ENCODE measurements around the gene TBXAS1. TPM values are rescaled to one million over a fixed set of nuclear protein-coding genes. Genes with fewer than 3 reads are reported as not detected.

Gene TBXAS1
- total RNA-seq, 1 experiment from 2014 or later, result not detected

DNA sequence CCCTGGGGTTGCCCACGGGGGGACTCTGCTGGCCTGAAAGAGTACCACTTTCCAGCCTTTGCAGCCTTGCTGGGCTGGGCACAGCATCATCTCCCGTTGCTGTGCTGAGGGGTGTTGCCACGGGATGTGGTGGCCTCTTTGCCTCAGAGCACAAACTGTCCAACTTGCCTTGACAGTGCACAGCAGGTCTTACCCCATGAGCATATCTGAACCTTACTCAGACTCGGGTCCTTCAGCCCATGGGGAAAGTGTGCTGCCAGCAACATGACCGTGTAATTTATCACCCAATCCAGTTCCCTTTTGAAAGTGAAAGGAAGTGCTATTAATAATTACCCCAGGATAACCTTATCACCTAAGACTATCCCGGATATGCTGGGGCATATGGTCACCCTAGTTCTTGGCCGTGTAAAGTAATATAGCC lies 46.8 kb downstream of the TBXAS1 start:
- H3K9ac ChIP-seq (ENCODE audit: low read length), result no peak overlapping the region
- H3K36me3 ChIP-seq (ENCODE audit: insufficient read depth, low read length), result no peaks in the 10 kb centered on the region
- no peak overlapping the region for H3K4me2 ChIP-seq (ENCODE audit: low read depth, low read length, poor library complexity, severe bottlenecking)
- H3K4me3 ChIP-seq (ENCODE audit: low read length), result no peak overlapping the region
- no peaks in the 10 kb centered on the region for H3K79me2 ChIP-seq (ENCODE audit: low read length)
- H4K20me1 ChIP-seq (ENCODE audit: insufficient read depth, low read depth, low read length), result no peaks in the 10 kb centered on the region
- no peaks in the 10 kb centered on the region for H3K27me3 ChIP-seq (ENCODE audit: low read length)
- no peaks in the 10 kb centered on the region for H3K4me1 ChIP-seq (ENCODE audit: low read length)
- H3K9me2 ChIP-seq (replicated peaks; ENCODE audit: insufficient read depth, low read length), result no peaks in the 10 kb centered on the region
- H2AFZ ChIP-seq (ENCODE audit: low read length), result no peak overlapping the region
- no peak overlapping the region for H3K27ac ChIP-seq (ENCODE audit: low read length)
- DNase-seq, result peak; percentile 33
- H3K9me3 ChIP-seq (ENCODE audit: low read length), result no peaks in the 10 kb centered on the region

DNA sequence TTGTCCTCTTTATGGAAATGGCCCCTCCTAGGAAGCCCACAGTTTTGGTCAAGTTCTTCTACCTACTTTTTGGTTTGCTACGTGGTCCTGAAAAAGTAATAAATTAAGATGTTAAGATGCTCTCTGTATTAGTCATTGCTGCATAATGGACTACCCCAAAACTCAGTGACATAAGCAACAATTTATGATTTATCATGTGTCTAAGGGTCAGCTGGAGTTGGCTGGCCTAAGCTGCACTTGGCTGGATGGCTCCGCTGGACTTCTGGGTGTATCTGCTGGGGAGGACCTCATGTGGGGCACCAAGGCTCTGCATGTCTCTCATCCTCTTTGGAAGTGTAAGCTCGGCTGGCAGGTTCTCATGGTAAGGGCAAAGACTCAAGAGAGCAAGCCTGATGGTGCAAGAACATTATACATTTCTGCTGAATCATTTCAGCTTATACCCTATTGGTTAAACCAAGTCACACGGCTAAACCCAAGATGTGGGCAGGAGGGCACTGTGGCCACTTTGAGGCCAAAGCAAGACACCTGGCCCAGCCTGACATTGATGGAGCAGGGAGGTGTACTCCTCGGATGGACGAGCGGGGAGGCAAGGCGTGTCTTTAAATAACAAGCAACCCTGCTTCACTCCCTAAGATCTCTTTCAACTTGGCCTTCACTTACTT lies 47.7 kb downstream of the TBXAS1 start:
- no peak for DNase-seq
- Histone ChIP-seq H4K20me1 (ENCODE audit: insufficient read depth, low read depth, low read length) (no peaks in the 10 kb centered on the region), H3K79me2 (ENCODE audit: low read length) (no peaks in the 10 kb centered on the region), H3K9ac (ENCODE audit: low read length) (no peak overlapping the region), H3K36me3 (ENCODE audit: insufficient read depth, low read length) (no peaks in the 10 kb centered on the region), H3K9me3 (ENCODE audit: low read length) (no peaks in the 10 kb centered on the region), H3K9me2 (replicated peaks; ENCODE audit: insufficient read depth, low read length) (no peaks in the 10 kb centered on the region), H2AFZ (ENCODE audit: low read length) (no peak overlapping the region), H3K27me3 (ENCODE audit: low read length) (no peaks in the 10 kb centered on the region), H3K4me2 (ENCODE audit: low read depth, low read length, poor library complexity, severe bottlenecking) (no peak overlapping the region), H3K27ac (ENCODE audit: low read length) (no peak overlapping the region), H3K4me3 (ENCODE audit: low read length) (no peak overlapping the region), H3K4me1 (ENCODE audit: low read length) (no peaks in the 10 kb centered on the region)

DNA sequence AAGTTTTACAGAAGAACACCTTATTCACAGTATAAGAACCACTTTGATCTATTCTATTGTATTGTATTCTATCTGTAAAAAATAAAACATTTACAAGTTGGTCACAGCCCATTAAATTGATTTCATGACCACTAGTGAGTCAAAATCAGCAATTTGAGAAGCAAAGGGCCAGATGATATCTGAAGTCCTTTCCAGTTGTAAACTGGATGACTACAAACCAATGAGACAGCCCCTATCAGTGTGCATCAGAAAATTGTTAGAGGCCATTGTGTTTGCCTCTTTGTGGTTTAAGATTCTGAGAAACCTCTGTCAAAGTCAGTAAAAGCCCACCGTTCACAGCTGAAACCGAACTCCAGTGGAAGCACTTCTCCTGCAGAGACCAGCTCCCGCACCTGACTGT lies 54.8 kb downstream of the TBXAS1 start:
- Histone ChIP-seq H3K9ac (ENCODE audit: low read length) (no peak overlapping the region), H3K4me1 (ENCODE audit: low read length) (no peaks in the 10 kb centered on the region), H3K79me2 (ENCODE audit: low read length) (no peaks in the 10 kb centered on the region), H4K20me1 (ENCODE audit: insufficient read depth, low read depth, low read length) (no peaks in the 10 kb centered on the region), H3K36me3 (ENCODE audit: insufficient read depth, low read length) (no peaks in the 10 kb centered on the region), H3K4me2 (ENCODE audit: low read depth, low read length, poor library complexity, severe bottlenecking) (no peak overlapping the region), H3K4me3 (ENCODE audit: low read length) (no peak overlapping the region), H3K27ac (ENCODE audit: low read length) (no peak overlapping the region), H3K27me3 (ENCODE audit: low read length) (no peaks in the 10 kb centered on the region), H3K9me3 (ENCODE audit: low read length) (no peaks in the 10 kb centered on the region), H2AFZ (ENCODE audit: low read length) (no peak overlapping the region), H3K9me2 (replicated peaks; ENCODE audit: insufficient read depth, low read length) (no peaks in the 10 kb centered on the region)
- no peak for DNase-seq

DNA sequence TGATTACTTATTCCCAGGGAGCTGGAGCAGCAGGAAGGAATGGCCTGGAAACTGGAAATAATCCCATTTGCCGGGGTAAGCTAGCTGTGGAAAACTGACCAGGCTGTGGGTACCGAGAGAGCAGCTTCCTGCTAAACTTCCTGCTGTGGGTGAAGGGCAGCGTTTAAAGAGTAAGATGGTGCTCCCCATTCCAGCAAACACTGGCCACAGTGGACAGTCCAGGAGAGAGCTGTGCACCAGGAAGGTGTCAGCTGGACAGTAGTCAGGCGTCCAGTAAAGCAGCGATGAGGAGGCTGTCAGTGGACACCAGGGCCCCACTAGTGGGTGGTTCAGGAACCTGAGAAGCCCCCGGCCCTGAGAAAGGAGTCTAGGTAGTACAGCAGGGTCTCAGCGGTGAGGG lies 55.4 kb downstream of the TBXAS1 start:
- H3K79me2 ChIP-seq (ENCODE audit: low read length), result no peaks in the 10 kb centered on the region
- no peaks in the 10 kb centered on the region for H3K9me3 ChIP-seq (ENCODE audit: low read length)
- no peak overlapping the region for H3K27ac ChIP-seq (ENCODE audit: low read length)
- H2AFZ ChIP-seq (ENCODE audit: low read length), result no peak overlapping the region
- no peaks in the 10 kb centered on the region for H3K4me1 ChIP-seq (ENCODE audit: low read length)
- DNase-seq, result no peak
- H3K9me2 ChIP-seq (replicated peaks; ENCODE audit: insufficient read depth, low read length), result no peaks in the 10 kb centered on the region
- no peak overlapping the region for H3K9ac ChIP-seq (ENCODE audit: low read length)
- H4K20me1 ChIP-seq (ENCODE audit: insufficient read depth, low read depth, low read length), result no peaks in the 10 kb centered on the region
- no peaks in the 10 kb centered on the region for H3K27me3 ChIP-seq (ENCODE audit: low read length)
- H3K4me2 ChIP-seq (ENCODE audit: low read depth, low read length, poor library complexity, severe bottlenecking), result no peak overlapping the region
- H3K4me3 ChIP-seq (ENCODE audit: low read length), result no peak overlapping the region
- no peaks in the 10 kb centered on the region for H3K36me3 ChIP-seq (ENCODE audit: insufficient read depth, low read length)

DNA sequence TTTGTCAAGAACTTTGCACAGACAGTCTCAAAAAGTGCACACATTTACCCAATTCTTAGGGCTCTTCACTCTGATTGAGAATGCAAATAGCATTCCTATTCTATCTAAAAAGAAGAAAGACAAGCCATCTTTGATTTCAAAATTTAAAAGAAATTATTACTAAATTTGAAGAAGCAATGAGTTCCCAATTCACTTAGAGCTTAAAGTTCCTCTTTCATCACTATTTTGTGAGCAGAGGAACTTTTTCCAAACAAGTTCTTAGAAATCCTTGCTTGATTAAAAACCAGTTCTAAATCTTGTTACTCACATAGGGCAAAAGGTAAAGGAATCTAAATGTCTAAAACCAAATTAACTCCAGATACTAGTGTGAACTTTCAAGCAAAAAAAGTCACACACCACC lies 56.4 kb downstream of the TBXAS1 start:
- Histone ChIP-seq H3K9me2 (replicated peaks; ENCODE audit: insufficient read depth, low read length) (no peaks in the 10 kb centered on the region), H3K9me3 (ENCODE audit: low read length) (no peaks in the 10 kb centered on the region), H3K27ac (ENCODE audit: low read length) (no peak overlapping the region), H3K4me1 (ENCODE audit: low read length) (no peaks in the 10 kb centered on the region), H3K79me2 (ENCODE audit: low read length) (no peaks in the 10 kb centered on the region), H3K4me3 (ENCODE audit: low read length) (no peak overlapping the region), H2AFZ (ENCODE audit: low read length) (no peak overlapping the region), H3K4me2 (ENCODE audit: low read depth, low read length, poor library complexity, severe bottlenecking) (no peak overlapping the region), H3K9ac (ENCODE audit: low read length) (no peak overlapping the region), H4K20me1 (ENCODE audit: insufficient read depth, low read depth, low read length) (no peaks in the 10 kb centered on the region), H3K27me3 (ENCODE audit: low read length) (no peaks in the 10 kb centered on the region), H3K36me3 (ENCODE audit: insufficient read depth, low read length) (no peaks in the 10 kb centered on the region)
- no peak for DNase-seq

DNA sequence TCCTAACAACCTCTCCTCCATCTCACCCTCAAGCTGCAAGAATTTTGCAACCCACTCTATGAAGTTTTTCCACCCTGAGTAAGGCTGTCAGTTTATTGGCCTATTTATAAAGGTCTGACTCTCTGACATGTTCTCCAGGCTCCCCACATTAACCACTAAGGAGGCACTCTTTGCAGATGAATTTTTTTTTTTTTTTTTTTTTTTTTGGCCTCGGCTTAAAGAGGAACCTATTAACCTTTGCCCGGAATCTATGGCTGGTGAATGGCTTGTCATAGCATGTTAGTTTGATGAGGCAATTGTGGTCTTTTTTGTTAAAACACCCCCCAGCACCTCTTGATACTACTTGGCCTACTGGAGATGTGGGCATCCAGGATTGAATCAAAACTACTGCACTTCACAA lies 57.1 kb downstream of the TBXAS1 start:
- no peak for DNase-seq
- H3K27me3 ChIP-seq (ENCODE audit: low read length), result no peaks in the 10 kb centered on the region
- H2AFZ ChIP-seq (ENCODE audit: low read length), result no peak overlapping the region
- H3K9me2 ChIP-seq (replicated peaks; ENCODE audit: insufficient read depth, low read length), result no peaks in the 10 kb centered on the region
- no peaks in the 10 kb centered on the region for H3K4me1 ChIP-seq (ENCODE audit: low read length)
- no peak overlapping the region for H3K9ac ChIP-seq (ENCODE audit: low read length)
- no peak overlapping the region for H3K4me3 ChIP-seq (ENCODE audit: low read length)
- H3K4me2 ChIP-seq (ENCODE audit: low read depth, low read length, poor library complexity, severe bottlenecking), result no peak overlapping the region
- no peaks in the 10 kb centered on the region for H3K36me3 ChIP-seq (ENCODE audit: insufficient read depth, low read length)
- H3K27ac ChIP-seq (ENCODE audit: low read length), result no peak overlapping the region
- no peaks in the 10 kb centered on the region for H4K20me1 ChIP-seq (ENCODE audit: insufficient read depth, low read depth, low read length)
- H3K9me3 ChIP-seq (ENCODE audit: low read length), result no peaks in the 10 kb centered on the region
- H3K79me2 ChIP-seq (ENCODE audit: low read length), result no peaks in the 10 kb centered on the region

DNA sequence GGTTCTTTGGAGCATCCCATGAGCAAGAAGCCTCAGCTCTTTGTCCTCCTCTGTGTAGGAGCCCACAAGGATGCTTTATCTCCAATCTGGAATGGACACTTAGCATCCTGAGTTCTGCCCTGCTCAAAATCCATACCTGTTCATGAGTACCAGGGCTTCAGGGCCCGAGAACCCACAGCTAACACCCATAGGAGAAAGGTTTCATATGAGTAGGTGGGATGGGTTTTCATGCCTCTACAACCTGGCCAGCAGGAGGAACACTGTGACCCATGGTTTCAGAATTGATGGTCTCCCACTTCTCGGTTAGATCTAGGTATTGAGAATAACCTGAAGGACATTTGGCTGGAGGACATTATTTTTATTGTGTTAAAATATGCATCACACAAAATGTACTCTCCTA lies 57.8 kb downstream of the TBXAS1 start:
- Histone ChIP-seq H3K27me3 (ENCODE audit: low read length) (no peaks in the 10 kb centered on the region), H3K9me3 (ENCODE audit: low read length) (no peaks in the 10 kb centered on the region), H3K36me3 (ENCODE audit: insufficient read depth, low read length) (no peaks in the 10 kb centered on the region), H2AFZ (ENCODE audit: low read length) (no peak overlapping the region), H3K79me2 (ENCODE audit: low read length) (no peaks in the 10 kb centered on the region), H4K20me1 (ENCODE audit: insufficient read depth, low read depth, low read length) (no peaks in the 10 kb centered on the region), H3K4me2 (ENCODE audit: low read depth, low read length, poor library complexity, severe bottlenecking) (no peak overlapping the region), H3K4me3 (ENCODE audit: low read length) (no peak overlapping the region), H3K27ac (ENCODE audit: low read length) (no peak overlapping the region), H3K9me2 (replicated peaks; ENCODE audit: insufficient read depth, low read length) (no peaks in the 10 kb centered on the region), H3K9ac (ENCODE audit: low read length) (no peak overlapping the region), H3K4me1 (ENCODE audit: low read length) (no peaks in the 10 kb centered on the region)
- no peak for DNase-seq

DNA sequence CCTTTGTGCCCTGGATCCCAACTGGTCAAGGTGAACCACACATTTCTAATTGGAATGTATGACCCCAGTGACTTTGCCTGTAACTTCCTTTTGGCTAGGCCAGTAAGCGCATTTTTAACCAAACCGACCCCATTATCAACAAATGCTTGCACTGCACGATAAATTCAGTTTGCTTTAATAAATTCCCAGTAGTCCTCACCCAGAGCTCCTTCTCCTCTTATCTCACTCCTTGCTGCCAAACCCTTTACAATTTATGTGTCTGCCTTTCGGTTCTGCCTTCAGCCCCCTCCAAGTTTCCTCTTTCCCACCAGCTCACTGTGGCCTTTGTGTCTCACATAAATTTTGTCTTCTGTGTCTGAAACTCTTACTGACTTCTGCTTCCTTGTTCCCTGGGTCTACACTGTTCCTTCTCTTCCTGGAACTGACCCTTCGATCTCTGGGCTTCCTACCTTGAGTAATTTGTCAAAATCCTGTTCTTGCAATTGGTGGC lies 59.0 kb downstream of the TBXAS1 start:
- Histone ChIP-seq H3K4me2 (ENCODE audit: low read depth, low read length, poor library complexity, severe bottlenecking) (no peak overlapping the region), H3K79me2 (ENCODE audit: low read length) (no peaks in the 10 kb centered on the region), H3K9ac (ENCODE audit: low read length) (no peak overlapping the region), H3K4me1 (ENCODE audit: low read length) (no peaks in the 10 kb centered on the region), H3K4me3 (ENCODE audit: low read length) (no peak overlapping the region), H4K20me1 (ENCODE audit: insufficient read depth, low read depth, low read length) (no peaks in the 10 kb centered on the region), H3K36me3 (ENCODE audit: insufficient read depth, low read length) (no peaks in the 10 kb centered on the region), H3K9me2 (replicated peaks; ENCODE audit: insufficient read depth, low read length) (no peaks in the 10 kb centered on the region), H2AFZ (ENCODE audit: low read length) (no peak overlapping the region), H3K27me3 (ENCODE audit: low read length) (no peaks in the 10 kb centered on the region), H3K9me3 (ENCODE audit: low read length) (no peaks in the 10 kb centered on the region), H3K27ac (ENCODE audit: low read length) (no peak overlapping the region)
- no peak for DNase-seq

Data from Karpas-422 (cell line).